Measurements from ENCODE around the gene YAP1. TPM values are rescaled to one million over a fixed set of nuclear protein-coding genes. Genes with fewer than 3 reads are reported as not detected.

YAP1 gene
- total and polyA plus RNA-seq, 2 donors (not counting 1 experiment from before 2014, with no cell fraction given), result 116 to 169 TPM

DNA sequence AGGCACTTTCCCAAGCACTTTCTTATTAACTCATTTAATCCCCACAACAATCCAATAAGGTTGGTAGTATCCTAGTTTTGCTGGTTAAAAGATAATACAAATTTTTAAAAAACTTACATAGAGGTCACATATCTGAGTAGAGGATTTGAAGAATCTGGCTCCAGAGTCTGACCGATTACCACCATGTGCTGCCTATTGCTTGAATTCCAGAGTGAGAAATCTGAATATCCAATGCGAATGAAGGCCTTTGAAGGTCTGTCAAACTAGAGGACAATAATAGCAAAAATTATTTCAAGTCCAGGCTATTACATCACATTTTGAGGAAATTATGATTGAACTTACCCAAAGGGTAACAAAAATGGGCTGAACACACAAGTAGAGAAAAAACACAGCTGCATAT, 129.2 kb downstream of the YAP1 start:
- no peaks in the 10 kb centered on the region for H3K36me3 ChIP-seq (ENCODE audit: control insufficient read depth, insufficient read depth, low read length)
- H3K27me3 ChIP-seq (ENCODE audit: control insufficient read depth, insufficient read depth, low read length), result no peaks in the 10 kb centered on the region
- TF ChIP-seq, protein P1, sequence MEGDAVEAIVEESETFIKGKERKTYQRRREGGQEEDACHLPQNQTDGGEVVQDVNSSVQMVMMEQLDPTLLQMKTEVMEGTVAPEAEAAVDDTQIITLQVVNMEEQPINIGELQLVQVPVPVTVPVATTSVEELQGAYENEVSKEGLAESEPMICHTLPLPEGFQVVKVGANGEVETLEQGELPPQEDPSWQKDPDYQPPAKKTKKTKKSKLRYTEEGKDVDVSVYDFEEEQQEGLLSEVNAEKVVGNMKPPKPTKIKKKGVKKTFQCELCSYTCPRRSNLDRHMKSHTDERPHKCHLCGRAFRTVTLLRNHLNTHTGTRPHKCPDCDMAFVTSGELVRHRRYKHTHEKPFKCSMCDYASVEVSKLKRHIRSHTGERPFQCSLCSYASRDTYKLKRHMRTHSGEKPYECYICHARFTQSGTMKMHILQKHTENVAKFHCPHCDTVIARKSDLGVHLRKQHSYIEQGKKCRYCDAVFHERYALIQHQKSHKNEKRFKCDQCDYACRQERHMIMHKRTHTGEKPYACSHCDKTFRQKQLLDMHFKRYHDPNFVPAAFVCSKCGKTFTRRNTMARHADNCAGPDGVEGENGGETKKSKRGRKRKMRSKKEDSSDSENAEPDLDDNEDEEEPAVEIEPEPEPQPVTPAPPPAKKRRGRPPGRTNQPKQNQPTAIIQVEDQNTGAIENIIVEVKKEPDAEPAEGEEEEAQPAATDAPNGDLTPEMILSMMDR (conservative IDR thresholded peaks at IDR 0.05 in 1 of 2, IDR thresholded peaks at IDR 0.05 in 1 of 2; ENCODE audit: low read depth in 1 of 2, low read length in 2 of 2), result no peak
- TF ChIP-seq EZH2 (IDR thresholded peaks at IDR 0.05; ENCODE audit: low read length, missing control alignments), result no peak
- no peak for DNase-seq (ENCODE audit: low read depth in 2 of 2)
- H3K27ac ChIP-seq (ENCODE audit: insufficient read depth, low read length), result no peak overlapping the region
- no peak overlapping the region for H3K9ac ChIP-seq (ENCODE audit: insufficient read depth, low read length)
- H3K4me2 ChIP-seq (ENCODE audit: extremely low read depth, insufficient read depth, low read length), result no peak overlapping the region
- no peak overlapping the region for H2AFZ ChIP-seq (ENCODE audit: low read length)
- no peaks in the 10 kb centered on the region for H3K4me1 ChIP-seq (ENCODE audit: control insufficient read depth, extremely low read depth, insufficient read depth, low read length)
- H3K79me2 ChIP-seq (ENCODE audit: control insufficient read depth, insufficient read depth, low read length), result no peaks in the 10 kb centered on the region
- no peaks in the 10 kb centered on the region for H4K20me1 ChIP-seq (ENCODE audit: control insufficient read depth, extremely low read depth, insufficient read depth, low read length)
- no peaks in the 10 kb centered on the region for H3K9me3 ChIP-seq (ENCODE audit: control insufficient read depth, insufficient read depth, low read depth, low read length)
- H3K4me3 ChIP-seq (replicated peaks in 1 of 4; ENCODE audit: control extremely low read depth in 1 of 4, insufficient read depth in 1 of 4, low read depth in 3 of 4, low read length in 4 of 4), result no peak overlapping the region

DNA sequence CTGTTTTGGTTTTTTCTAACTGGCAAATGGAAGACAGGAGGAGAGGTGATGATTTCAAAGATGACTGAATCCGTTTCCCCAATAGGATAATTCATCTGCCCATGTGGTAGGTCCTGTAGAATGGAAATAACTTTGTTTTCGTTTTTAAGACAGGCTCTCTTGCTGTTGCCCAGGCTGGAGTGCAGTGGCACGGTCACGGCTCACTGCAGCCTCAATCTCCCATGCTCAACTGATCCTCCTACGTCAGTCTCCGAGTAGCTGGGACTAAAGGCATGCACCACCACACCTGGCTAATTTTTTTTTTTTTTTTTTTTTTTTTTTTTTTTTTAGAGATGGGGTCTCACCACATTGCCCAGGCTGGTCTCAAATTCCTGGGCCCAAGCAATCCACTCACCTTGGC, 129.7 kb downstream of the YAP1 start:
- H3K4me2 ChIP-seq (ENCODE audit: extremely low read depth, insufficient read depth, low read length), result no peak overlapping the region
- no peaks in the 10 kb centered on the region for H3K36me3 ChIP-seq (ENCODE audit: control insufficient read depth, insufficient read depth, low read length)
- no peak overlapping the region for H2AFZ ChIP-seq (ENCODE audit: low read length)
- H3K27me3 ChIP-seq (ENCODE audit: control insufficient read depth, insufficient read depth, low read length), result no peaks in the 10 kb centered on the region
- H3K27ac ChIP-seq (ENCODE audit: insufficient read depth, low read length), result no peak overlapping the region
- peaks cover 3% of the 10 kb centered on the region for H3K4me1 ChIP-seq (ENCODE audit: control insufficient read depth, extremely low read depth, insufficient read depth, low read length)
- TF ChIP-seq EZH2 (IDR thresholded peaks at IDR 0.05; ENCODE audit: low read length, missing control alignments), result no peak
- TF ChIP-seq, protein P1 (conservative IDR thresholded peaks at IDR 0.05 in 1 of 2, IDR thresholded peaks at IDR 0.05 in 1 of 2; ENCODE audit: low read depth in 1 of 2, low read length in 2 of 2), result no peak
- H3K4me3 ChIP-seq (replicated peaks in 1 of 4; ENCODE audit: control extremely low read depth in 1 of 4, insufficient read depth in 1 of 4, low read depth in 3 of 4, low read length in 4 of 4), result no peak overlapping the region
- no peak for DNase-seq (ENCODE audit: low read depth in 2 of 2)
- H3K9me3 ChIP-seq (ENCODE audit: control insufficient read depth, insufficient read depth, low read depth, low read length), result no peaks in the 10 kb centered on the region
- no peak overlapping the region for H3K9ac ChIP-seq (ENCODE audit: insufficient read depth, low read length)
- H3K79me2 ChIP-seq (ENCODE audit: control insufficient read depth, insufficient read depth, low read length), result no peaks in the 10 kb centered on the region
- H4K20me1 ChIP-seq (ENCODE audit: control insufficient read depth, extremely low read depth, insufficient read depth, low read length), result no peaks in the 10 kb centered on the region

DNA sequence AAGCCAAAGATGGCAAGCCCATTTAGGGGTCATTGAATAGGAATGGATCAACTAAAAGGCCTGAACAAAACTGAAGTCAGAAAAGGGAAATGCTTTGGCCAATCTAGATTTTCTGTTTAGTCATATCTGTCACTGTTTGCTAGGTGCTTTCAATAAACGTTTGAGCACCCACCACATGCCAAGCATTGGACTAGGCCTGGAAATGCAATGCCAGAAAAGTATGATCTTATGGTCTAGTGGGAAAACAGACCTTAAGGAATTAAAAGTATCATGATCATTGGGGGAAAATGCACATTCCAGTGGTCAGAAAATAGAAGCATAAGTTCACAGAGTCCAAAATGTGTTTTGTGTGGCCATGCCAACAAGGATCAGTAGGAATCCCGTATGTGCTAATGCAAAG, 130.3 kb downstream of the YAP1 start:
- no peak for TF ChIP-seq EZH2 (IDR thresholded peaks at IDR 0.05; ENCODE audit: low read length, missing control alignments)
- TF ChIP-seq, protein P1 (conservative IDR thresholded peaks at IDR 0.05 in 1 of 2, IDR thresholded peaks at IDR 0.05 in 1 of 2; ENCODE audit: low read depth in 1 of 2, low read length in 2 of 2), result no peak
- H3K9ac ChIP-seq (ENCODE audit: insufficient read depth, low read length), result no peak overlapping the region
- H3K4me2 ChIP-seq (ENCODE audit: extremely low read depth, insufficient read depth, low read length), result no peak overlapping the region
- peak; percentile 51 to 83 for DNase-seq (ENCODE audit: low read depth in 2 of 2)
- H3K4me3 ChIP-seq (replicated peaks in 1 of 4; ENCODE audit: control extremely low read depth in 1 of 4, insufficient read depth in 1 of 4, low read depth in 3 of 4, low read length in 4 of 4), result no peak overlapping the region
- no peaks in the 10 kb centered on the region for H4K20me1 ChIP-seq (ENCODE audit: control insufficient read depth, extremely low read depth, insufficient read depth, low read length)
- H2AFZ ChIP-seq (ENCODE audit: low read length), result no peak overlapping the region
- no peaks in the 10 kb centered on the region for H3K27me3 ChIP-seq (ENCODE audit: control insufficient read depth, insufficient read depth, low read length)
- no peak overlapping the region for H3K27ac ChIP-seq (ENCODE audit: insufficient read depth, low read length)
- no peaks in the 10 kb centered on the region for H3K36me3 ChIP-seq (ENCODE audit: control insufficient read depth, insufficient read depth, low read length)
- no peaks in the 10 kb centered on the region for H3K79me2 ChIP-seq (ENCODE audit: control insufficient read depth, insufficient read depth, low read length)
- no peaks in the 10 kb centered on the region for H3K9me3 ChIP-seq (ENCODE audit: control insufficient read depth, insufficient read depth, low read depth, low read length)
- H3K4me1 ChIP-seq (ENCODE audit: control insufficient read depth, extremely low read depth, insufficient read depth, low read length), result peaks cover 3% of the 10 kb centered on the region
